HG03045 (cell line): ENCODE measurements around the gene ZNF33B.
"Not testable (repeated sequence)": the region's sequence is repeated elsewhere in the genome, so short reads cannot be mapped to it uniquely, and the experiment has no call there.

Experiments
- ATAC-seq: cut with Tn5 transposase; IDR thresholded peaks from one replicate; pipeline ENCODE4 v1.9.1; 2021; ENCODE audit warnings: mild to moderate bottlenecking, moderate library complexity; ENCODE audit not compliant: unreplicated experiment

ZNF33B gene

DNA sequence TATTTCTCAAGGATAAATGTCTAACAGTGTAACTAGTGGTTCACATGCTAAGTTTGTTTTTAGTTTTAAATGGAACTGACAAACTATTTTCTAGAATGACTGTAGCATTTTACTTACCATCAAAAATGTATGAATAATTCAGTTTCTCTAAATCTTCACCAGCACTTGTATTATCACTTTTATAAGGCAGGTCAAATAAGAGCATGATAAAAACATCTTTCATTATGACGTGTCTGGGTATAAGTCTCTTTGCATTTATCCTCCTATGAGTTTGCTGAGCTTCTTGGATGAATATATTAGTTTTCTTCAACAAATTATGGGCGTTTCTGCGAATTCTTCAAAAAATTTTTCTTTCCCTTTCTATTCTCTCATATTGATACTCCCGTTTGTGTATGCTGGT is 19.9 kb downstream of the ZNF33B start:
- no peak for ATAC-seq

DNA sequence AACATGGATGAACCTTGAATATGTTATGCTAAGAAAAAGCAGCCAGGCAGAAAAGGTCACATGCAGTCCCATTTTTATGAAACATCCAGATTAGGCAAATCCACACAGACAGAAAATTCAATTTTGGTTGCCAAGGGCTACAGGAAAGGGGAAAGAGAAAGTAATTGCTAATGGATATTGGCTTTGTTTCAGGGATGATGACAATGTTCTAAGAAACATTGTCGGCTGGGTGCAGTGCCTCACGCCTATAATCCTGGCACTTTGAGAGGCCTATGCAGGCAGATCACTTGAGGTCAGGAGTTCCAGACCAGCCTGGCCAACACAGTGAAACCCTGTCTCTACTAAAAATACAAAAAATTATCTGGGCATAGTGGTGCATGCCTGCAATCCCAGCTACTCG is 23.0 kb downstream of the ZNF33B start:
- ATAC-seq = no peak

DNA sequence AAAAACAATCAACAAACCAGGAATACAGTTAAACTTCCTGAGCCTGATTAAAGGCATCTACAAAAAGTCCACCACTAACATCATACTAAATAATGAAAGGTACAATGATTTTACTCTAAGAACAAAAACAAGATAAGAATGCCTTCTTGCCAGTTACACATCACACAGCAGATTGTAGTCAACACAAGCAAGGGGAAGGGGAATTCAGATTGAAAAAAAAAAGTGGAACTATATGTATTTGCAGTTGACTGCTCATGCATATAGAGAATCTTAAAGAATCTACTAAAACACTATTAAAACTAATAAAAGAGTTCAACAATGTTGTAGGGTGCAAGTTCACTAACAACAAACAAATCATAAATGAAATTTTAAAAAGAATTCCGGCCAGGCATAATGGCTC is 28.5 kb downstream of the ZNF33B start:
- no peak for ATAC-seq

DNA sequence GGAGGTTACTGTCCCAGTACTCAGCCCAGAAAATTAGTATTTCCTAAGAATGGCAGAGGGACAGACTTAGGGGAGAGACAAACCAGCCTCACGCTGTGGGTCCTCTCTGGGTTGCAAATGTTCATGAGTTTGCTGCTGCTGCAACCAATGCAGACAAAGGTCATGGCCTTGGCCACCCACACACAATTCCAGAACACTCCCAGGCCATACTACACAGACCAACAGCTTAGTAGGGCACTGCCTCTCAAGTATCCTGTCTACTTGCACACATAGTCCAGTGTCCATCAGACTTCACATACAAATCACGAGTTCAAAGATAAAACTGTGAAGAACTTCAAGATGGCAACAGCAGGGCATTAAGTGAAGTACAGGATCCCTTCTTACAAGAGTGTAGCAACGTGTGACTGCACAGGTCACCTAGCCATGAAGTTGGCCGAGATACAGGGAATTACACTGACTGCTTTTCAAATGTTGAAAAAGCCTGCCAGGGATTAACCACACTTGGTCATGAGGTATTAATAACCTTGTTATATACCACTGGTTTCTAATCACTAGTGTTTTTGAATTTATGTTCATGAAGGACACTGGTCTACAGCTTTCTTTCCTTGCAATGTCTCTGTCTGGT is 40.0 kb downstream of the ZNF33B start:
- ATAC-seq = no peak

DNA sequence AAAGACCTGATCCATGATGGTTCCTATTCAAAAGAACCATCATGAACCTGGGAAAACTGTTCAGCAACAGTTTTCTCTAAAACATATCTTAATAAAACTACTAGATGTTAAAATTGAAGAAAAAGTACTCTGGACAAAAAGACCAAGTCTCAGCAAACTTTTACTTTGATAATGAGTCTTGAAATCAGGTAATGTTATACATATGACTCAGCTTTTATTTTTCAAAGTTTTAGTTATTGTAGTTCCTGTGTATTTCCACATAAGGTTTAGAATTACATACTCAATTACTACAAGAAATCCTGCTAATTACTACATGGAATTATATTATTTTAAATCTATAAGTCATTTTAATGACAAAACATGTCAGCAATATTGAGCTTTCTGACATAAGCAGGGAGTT is 42.2 kb downstream of the ZNF33B start:
- ATAC-seq = no peak

DNA sequence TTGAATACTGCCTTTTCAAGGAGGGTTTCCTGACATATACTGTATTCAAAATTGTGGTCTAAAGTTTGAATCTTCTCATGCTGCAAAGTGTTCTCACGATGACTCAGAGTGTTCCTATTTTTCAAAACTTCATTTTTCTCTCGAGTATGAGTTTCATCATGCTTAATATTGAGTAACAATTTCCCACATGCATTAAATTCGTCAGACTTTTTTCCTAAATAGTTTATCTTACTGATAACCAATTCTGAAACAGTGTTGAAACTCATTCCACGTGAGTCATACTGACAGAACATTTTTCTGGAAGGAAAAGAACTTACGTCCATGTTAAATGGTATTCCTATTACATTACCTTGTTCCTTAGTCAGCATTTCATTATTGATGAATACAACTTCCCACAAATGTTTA is 44.1 kb downstream of the ZNF33B start:
- ATAC-seq = no peak

DNA sequence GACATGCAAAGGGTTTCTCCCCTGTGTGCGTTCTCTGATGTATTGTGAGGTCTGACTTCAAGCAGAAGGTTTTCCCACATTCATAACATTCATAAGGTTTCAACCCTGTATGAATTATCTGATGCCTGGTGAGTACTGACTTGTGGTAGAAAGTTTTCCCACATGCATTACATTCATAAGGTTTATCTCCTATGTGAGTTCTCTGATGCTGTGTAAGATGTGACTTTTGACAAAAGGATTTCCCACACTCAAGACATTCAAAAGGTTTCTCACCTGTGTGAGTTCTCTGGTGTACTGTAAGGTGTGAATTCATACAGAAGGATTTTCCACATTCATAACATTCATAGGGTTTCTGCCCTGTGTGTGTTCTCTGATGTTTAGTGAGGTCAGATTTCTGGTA is 45.1 kb downstream of the ZNF33B start:
- ATAC-seq = no peak

DNA sequence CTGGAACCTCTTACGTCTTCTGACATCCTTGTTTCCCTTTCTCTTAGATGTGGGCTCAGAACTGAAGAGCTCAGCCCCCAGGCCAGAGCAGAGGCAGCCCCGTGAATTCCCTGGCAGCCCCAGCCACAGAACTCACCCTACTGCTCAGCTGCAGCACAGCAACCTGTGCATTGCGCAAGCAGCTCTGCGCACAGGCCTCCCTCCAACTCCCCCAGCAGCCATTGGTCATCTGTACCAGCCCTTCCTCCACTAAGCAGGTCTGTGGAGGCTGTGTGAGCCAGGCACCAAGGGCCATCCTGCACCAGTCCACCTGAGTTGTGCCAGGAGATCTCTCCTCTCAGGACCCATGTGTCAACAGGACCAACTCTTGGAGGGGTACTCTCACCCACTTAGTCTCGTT is 54.5 kb downstream of the ZNF33B start:
- ATAC-seq = no peak

GRCh38 chr10:42578019-42578418 is 60.4 kb downstream of the ZNF33B start:
- no peak for ATAC-seq

GRCh38 chr10:42576338-42576737 is 62.0 kb downstream of the ZNF33B start:
- ATAC-seq = no peak

- ATAC-seq = no peak
Observed at GRCh38 chr10:42574336-42574735, 64.0 kb downstream of the ZNF33B start.

- ATAC-seq = no peak
Observed at GRCh38 chr10:42556931-42557330, 81.4 kb downstream of the ZNF33B start.

- ATAC-seq = not testable (repeated sequence)
Observed at GRCh38 chr10:42553576-42553975, 84.8 kb downstream of the ZNF33B start.

- ATAC-seq = peak; percentile 25
Observed at GRCh38 chr10:42553064-42553407, 85.3 kb downstream of the ZNF33B start.

GRCh38 chr10:42552188-42553063 is 85.9 kb downstream of the ZNF33B start:
- peak; percentile 90 for ATAC-seq

- no peak for ATAC-seq
Observed at GRCh38 chr10:42551582-42552187, 86.7 kb downstream of the ZNF33B start.

GRCh38 chr10:42549851-42550250 is 88.5 kb downstream of the ZNF33B start:
- no peak for ATAC-seq

GRCh38 chr10:42548254-42548653 is 90.1 kb downstream of the ZNF33B start:
- no peak for ATAC-seq

DNA sequence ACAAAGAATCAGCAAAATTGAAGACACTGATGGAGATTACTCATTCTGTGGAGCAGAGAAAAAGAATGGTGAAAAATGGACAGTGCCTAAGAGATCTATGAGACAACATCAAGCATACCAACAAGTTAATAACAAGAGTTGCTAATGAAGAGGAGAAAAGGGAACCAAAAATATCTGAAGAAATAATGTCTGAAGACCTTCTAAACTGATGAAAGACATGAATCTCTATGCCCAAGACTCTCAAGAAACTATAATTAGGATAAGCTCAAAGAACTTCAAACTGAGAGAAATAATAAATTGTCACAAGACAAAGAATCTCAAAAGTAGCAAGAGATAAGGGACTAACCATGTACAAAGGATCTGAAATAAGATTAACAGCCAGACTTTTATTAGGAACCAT is 93.4 kb downstream of the ZNF33B start:
- no peak for ATAC-seq

DNA sequence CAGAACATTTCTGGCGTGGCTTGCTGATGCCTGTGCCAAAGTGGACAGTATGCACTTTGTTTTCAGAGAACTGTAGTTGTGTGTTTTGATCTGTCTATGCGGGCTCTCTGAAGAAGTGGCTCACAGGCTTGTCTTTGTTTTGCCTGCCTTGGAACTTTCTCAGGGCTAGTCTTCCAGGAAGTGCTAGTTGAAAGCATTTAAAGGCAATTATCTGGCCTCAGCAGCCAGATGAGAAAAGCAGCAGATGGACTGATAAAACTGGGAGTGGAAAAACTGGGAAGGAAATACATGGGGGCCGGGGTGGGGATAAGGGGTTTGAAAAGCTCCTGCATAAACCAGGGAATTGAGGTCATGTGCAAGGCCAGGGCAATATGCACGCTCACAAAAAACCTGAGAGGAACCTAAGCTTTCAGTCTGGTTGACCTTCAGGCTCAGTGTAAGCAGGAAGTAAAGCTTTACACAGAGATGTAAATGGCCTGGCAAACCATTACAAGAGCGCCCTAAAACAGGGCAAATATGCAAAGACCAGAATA is 94.5 kb downstream of the ZNF33B start:
- ATAC-seq = no peak
